Aorta (tissue), 5 donors: Measurements from ENCODE around the gene PPP2R3C. TPM values are rescaled to one million over a fixed set of nuclear protein-coding genes. Genes with fewer than 3 reads are reported as not detected.
A peak's percentile ranks its signal among the peaks of the same experiment; 100 is the strongest.

Experiments used
- ATAC-seq: fragments of 200-7000 bp; cut with Tn5 transposase; one replicate; pipeline ENCODE4 v1.9.1; 2022; ENCODE audit warnings: moderate library complexity; ENCODE audit not compliant: low FRiP score
- DNase-seq, 2 donors: peaks; one replicate each; pipeline ENCODE4 v3.0.0-alpha.2; 2020
- H3K27ac ChIP-seq, 2 donors: one replicate each; pipeline ENCODE4 v1.5.1; 2013; ENCODE audit warnings: low read length in 2 of 2, mild to moderate bottlenecking in 2 of 2, moderate library complexity in 2 of 2, control low read depth in 1 of 2, inconsistent platforms in 1 of 2, low read depth in 1 of 2
- H3K27me3 ChIP-seq, 2 donors: one replicate each; pipeline ENCODE4 v1.6.1; 2013; ENCODE audit warnings: control low read depth in 1 of 2, low read length in 1 of 2, mild to moderate bottlenecking in 1 of 2, moderate library complexity in 1 of 2; ENCODE audit not compliant: insufficient read depth in 2 of 2, control insufficient read depth in 1 of 2
- H3K36me3 ChIP-seq, 2 donors: one replicate each; pipeline ENCODE4 v1.6.1; 2013; ENCODE audit warnings: control low read depth in 1 of 2, low read length in 1 of 2, mild to moderate bottlenecking in 1 of 2; ENCODE audit not compliant: insufficient read depth in 2 of 2, control insufficient read depth in 1 of 2
- H3K4me1 ChIP-seq, 2 donors: one replicate each; pipeline ENCODE4 v1.6.1; 2013; ENCODE audit warnings: low read length in 2 of 2, control low read depth in 1 of 2, mild to moderate bottlenecking in 1 of 2, moderate library complexity in 1 of 2; ENCODE audit not compliant: insufficient read depth in 2 of 2, control insufficient read depth in 1 of 2
- H3K4me3 ChIP-seq, 2 donors: one replicate each; pipeline ENCODE4 v1.5.1; 2013; ENCODE audit warnings: low read length in 2 of 2, control low read depth in 1 of 2, mild to moderate bottlenecking in 1 of 2
- H3K9me3 ChIP-seq: one replicate; pipeline ENCODE4 v1.6.1; 2013; ENCODE audit warnings: mild to moderate bottlenecking, low read length; ENCODE audit not compliant: control insufficient read depth
- WGBS, 2 donors: extraction: QIAGEN DNeasy Blood & Tissue Kit; methylation state at CpG; one replicate each; pipeline ENCODE4 v1.1.7; 2013; 5-methylcytosine and 5-hydroxymethylcytosine counted together
- intact Hi-C, 2 donors: fragments of 100-400 bp; cut with DNase I; formaldehyde crosslinking; loops; one replicate each; pipeline versions ENCODE4 v1.14.2 to v1.15.0; 2022
- polyA plus RNA-seq, 2 donors: library from polyadenylated mRNA; stranded (reverse); fragments of 200-250 nt; gene quantifications; one replicate each; pipeline ENCODE4 v1.2.3, GENCODE V29; 2013
- total RNA-seq, 2 donors: library from RNA; stranded (reverse); fragmentation: NEBNext Ultra II Directional; extraction: Animal tissue kit (Norgen Biotek cat#: 25700); gene quantifications; one replicate each; pipeline ENCODE4 v1.2.1, GENCODE V29; 2021
- donor health status: healthy with polysubstance abuse.
- donor health status: Bipolar disorder and iron deficiency.
- donor health status: DM: no; HTN: no; CAD: no.
- donor health status: DM: no; HTN: no; CAD: no.
- donor health status: DM: yes; HTN: yes; CAD: no.

PPP2R3C gene
- total and polyA plus RNA-seq, 4 donors, result 33.1 to 63.2 (median 41.9) TPM

- intact Hi-C loops, result loop anchor here (5.0 to 10.0 kb wide), 2 partner anchors 74 to 271 kb away; no protein-coding TSS in a partner anchor
- H3K9me3 ChIP-seq, result no peaks in the 10 kb centered on the region
- WGBS, 2 donors, result 94% methylated on average over 2 of the region's 2 CpGs; no CpG with 5 or more reads in 1 of the 2 donors
- H3K27me3 ChIP-seq, result no peaks in the 10 kb centered on the region
- DNase-seq (no peak), ATAC-seq (no peak)
- H3K4me1 ChIP-seq, result no peaks in the 10 kb centered on the region
- H3K4me3 ChIP-seq, result no peak overlapping the region
- H3K27ac ChIP-seq, result no peak overlapping the region
- H3K36me3 ChIP-seq, result peaks cover 1 to 3% of the 10 kb centered on the region in 2 donors
These were observed 19.2 kb upstream of the PPP2R3C start for GRCh38 chr14:35140718-35141581.

GRCh38 chr14:35138585-35138984 lies 16.8 kb upstream of the PPP2R3C start:
- WGBS, 2 donors, result 87% methylated on average over 5 of the region's 5 CpGs; no CpG with 5 or more reads in 1 of the 2 donors

GRCh38 chr14:35134329-35135123 lies 12.7 kb upstream of the PPP2R3C start:
- no peak overlapping the region for H3K27ac ChIP-seq
- no peaks in the 10 kb centered on the region for H3K4me1 ChIP-seq
- H3K9me3 ChIP-seq, result no peaks in the 10 kb centered on the region
- H3K4me3 ChIP-seq, result no peak overlapping the region
- intact Hi-C loops, result loop anchor here (5.0 kb wide), 2 partner anchors 278 to 288 kb away; no protein-coding TSS in a partner anchor
- 88 to 90% methylated on average over 4 of the region's 4 CpGs for WGBS, 2 donors
- H3K36me3 ChIP-seq, result peaks cover 0 to 9% of the 10 kb centered on the region in 2 donors
- ATAC-seq (no peak), DNase-seq (no peak)
- no peaks in the 10 kb centered on the region for H3K27me3 ChIP-seq

More at GRCh38 chr14:35138585-35138984, 16.8 kb upstream of the PPP2R3C start:
- Histone ChIP-seq H3K36me3 (peaks cover 0 to 3% of the 10 kb centered on the region in 2 donors), H3K4me3 (no peak overlapping the region), H3K4me1 (no peaks in the 10 kb centered on the region), H3K27ac (no peak overlapping the region), H3K27me3 (no peaks in the 10 kb centered on the region), H3K9me3 (no peaks in the 10 kb centered on the region)
- intact Hi-C loops, result loop anchor here in 1 of 2 donors (5.0 kb wide), 1 partner anchor 274 kb away; no protein-coding TSS in a partner anchor
- DNase-seq (no peak), ATAC-seq (no peak)

- Histone ChIP-seq H3K27me3 (no peaks in the 10 kb centered on the region), H3K27ac (no peak overlapping the region), H3K4me3 (no peak overlapping the region), H3K36me3 (peaks cover 0 to 9% of the 10 kb centered on the region in 2 donors), H3K4me1 (no peaks in the 10 kb centered on the region), H3K9me3 (no peaks in the 10 kb centered on the region)
- DNase-seq, result no peak
- no peak for ATAC-seq
- intact Hi-C loops, result loop anchor here in 1 of 2 donors (5.0 kb wide), 1 partner anchor 289 kb away; no protein-coding TSS in a partner anchor
- 82 to 87% methylated on average over 6 of the region's 6 CpGs for WGBS, 2 donors
These were observed 11.9 kb upstream of the PPP2R3C start for GRCh38 chr14:35133542-35134328.

GRCh38 chr14:35124127-35124526 lies 2.3 kb upstream of the PPP2R3C start:
- Histone ChIP-seq H3K27me3 (no peaks in the 10 kb centered on the region), H3K9me3 (no peaks in the 10 kb centered on the region), H3K4me3 (no peak overlapping the region), H3K36me3 (no peaks in the 10 kb centered on the region), H3K27ac (no peak overlapping the region), H3K4me1 (no peaks in the 10 kb centered on the region)
- ATAC-seq, result no peak
- no peak for DNase-seq
- intact Hi-C loops, result loop anchor here (5.0 to 10.0 kb wide), 5 partner anchors 77 to 298 kb away; partner anchors contain the start of genes FAM177A1 (in 1 of the 2), PSMA6 (in 1 of the 2) and SRP54 (in 1 of the 2)
- 97 to 99% methylated on average over 1 of the region's 1 CpG for WGBS, 2 donors

GRCh38 chr14:35123388-35123703 lies 1.6 kb upstream of the PPP2R3C start:
- WGBS, 2 donors, result 14 to 17% methylated on average over 3 of the region's 3 CpGs
- Histone ChIP-seq H3K27me3 (no peaks in the 10 kb centered on the region), H3K9me3 (no peaks in the 10 kb centered on the region), H3K27ac (no peak overlapping the region), H3K36me3 (no peaks in the 10 kb centered on the region), H3K4me3 (peak overlapping the region in 1 of 2 donors; percentile 85), H3K4me1 (no peaks in the 10 kb centered on the region)
- intact Hi-C loops, result loop anchor here (5.0 to 10.0 kb wide), 5 partner anchors 76 to 299 kb away; partner anchors contain the start of genes FAM177A1 (in 1 of the 2), PSMA6 (in 1 of the 2) and SRP54 (in 1 of the 2)
- DNase-seq (no peak), ATAC-seq (no peak)

- Histone ChIP-seq H3K27ac (peak overlapping the region in 1 of 2 donors; percentile 64), H3K27me3 (no peaks in the 10 kb centered on the region), H3K9me3 (no peaks in the 10 kb centered on the region), H3K36me3 (no peaks in the 10 kb centered on the region), H3K4me3 (peak overlapping the region; percentile 38 to 85), H3K4me1 (no peaks in the 10 kb centered on the region)
- intact Hi-C loops, result loop anchor here (5.0 to 10.0 kb wide), 5 partner anchors 76 to 299 kb away; partner anchors contain the start of genes FAM177A1 (in 1 of the 2), PSMA6 (in 1 of the 2) and SRP54 (in 1 of the 2)
- DNase-seq (no peak), ATAC-seq (peak; percentile 59)
- 1% methylated on average over 23 of the region's 23 CpGs for WGBS, 2 donors
These were observed 1.1 kb upstream of the PPP2R3C start for GRCh38 chr14:35122696-35123387.
